ENCODE measurements around the gene GFRA1. TPM values are rescaled to one million over a fixed set of nuclear protein-coding genes. Genes with fewer than 3 reads are reported as not detected.
A peak's percentile ranks its signal among the peaks of the same experiment; 100 is the strongest.

Gene GFRA1
- polyA plus RNA-seq, 3 donors: not detected

- intact Hi-C loops (cut with micrococcal nuclease): no loop called here
- Histone ChIP-seq H3K4me2 (replicated peaks; ENCODE audit: extremely low read depth, low read length, poor library complexity, severe bottlenecking) (no peak overlapping the region), H3K27me3 (ENCODE audit: control insufficient read depth in 2 of 2, insufficient read depth in 2 of 2, low read length in 2 of 2) (no peaks in the 10 kb centered on the region)
Observed at GRCh38 chr10:116115797-116116196, 157.2 kb downstream of the GFRA1 start.

GRCh38 chr10:116115036-116115641 lies 157.9 kb downstream of the GFRA1 start:
- Histone ChIP-seq H3K27me3 (ENCODE audit: control insufficient read depth in 2 of 2, insufficient read depth in 2 of 2, low read length in 2 of 2) (no peaks in the 10 kb centered on the region), H4K20me1 (ENCODE audit: insufficient read depth, low read length) (no peaks in the 10 kb centered on the region), H3K4me3 (replicated peaks in 1 of 3; ENCODE audit: low read depth in 2 of 3, low read length in 3 of 3) (no peak overlapping the region), H3K4me2 (replicated peaks; ENCODE audit: extremely low read depth, low read length, poor library complexity, severe bottlenecking) (no peak overlapping the region), H3K27ac (ENCODE audit: low read depth in 1 of 2, low read length in 2 of 2) (no peak overlapping the region), H3K4me1 (ENCODE audit: control insufficient read depth in 1 of 2, insufficient read depth in 2 of 2, low read length in 2 of 2) (no peaks in the 10 kb centered on the region), H3K9ac (ENCODE audit: insufficient read depth, low read length, poor library complexity, severe bottlenecking) (no peak overlapping the region), H3K9me3 (replicated peaks in 1 of 2; ENCODE audit: control insufficient read depth in 1 of 2, insufficient read depth in 1 of 2, low read length in 2 of 2) (no peaks in the 10 kb centered on the region), H3K36me3 (replicated peaks in 1 of 2; ENCODE audit: control insufficient read depth in 1 of 2, insufficient read depth in 2 of 2, low read length in 2 of 2) (no peaks in the 10 kb centered on the region), H3K79me2 (ENCODE audit: insufficient read depth, low read length) (no peaks in the 10 kb centered on the region), H2AFZ (ENCODE audit: insufficient read depth, low read depth, low read length, poor library complexity, severe bottlenecking) (no peak overlapping the region)
- H3K4me1 Mint-ChIP-seq: no peaks in the 10 kb centered on the region
- no peak for TF ChIP-seq CTCF (IDR thresholded peaks at IDR 0.05)
- no peak overlapping the region for H3K27ac Mint-ChIP-seq
- DNase-seq: no peak
- H3K27me3 Mint-ChIP-seq (ENCODE audit: low read depth in 3 of 3): peaks cover 0 to 5% (median 4%) of the 10 kb centered on the region in 3 donors
- H3K9me3 Mint-ChIP-seq: peaks cover 2 to 22% (median 8%) of the 10 kb centered on the region in 7 donors
- 75% methylated on average over 2 of the region's 5 CpGs for WGBS (ENCODE audit: insufficient coverage)
- H3K4me3 Mint-ChIP-seq: no peak overlapping the region
- intact Hi-C loops (cut with micrococcal nuclease): no loop called here
- H3K36me3 Mint-ChIP-seq: no peaks in the 10 kb centered on the region

More at GRCh38 chr10:116115797-116116196, 157.2 kb downstream of the GFRA1 start:
- Mint-ChIP-seq H3K4me1 (no peaks in the 10 kb centered on the region), H3K27me3 (ENCODE audit: low read depth in 3 of 3) (peaks cover 0 to 5% (median 4%) of the 10 kb centered on the region in 3 donors), H3K4me3 (no peak overlapping the region), H3K27ac (peak overlapping the region in 1 of 7 donors; percentile 15), H3K36me3 (no peaks in the 10 kb centered on the region), H3K9me3 (peaks cover 4 to 22% (median 8%) of the 10 kb centered on the region in 7 donors)
- WGBS (ENCODE audit: insufficient coverage): 91% methylated on average over 3 of the region's 5 CpGs
- Histone ChIP-seq H3K4me1 (ENCODE audit: control insufficient read depth in 1 of 2, insufficient read depth in 2 of 2, low read length in 2 of 2) (no peaks in the 10 kb centered on the region), H3K36me3 (replicated peaks in 1 of 2; ENCODE audit: control insufficient read depth in 1 of 2, insufficient read depth in 2 of 2, low read length in 2 of 2) (no peaks in the 10 kb centered on the region), H3K4me3 (replicated peaks in 1 of 3; ENCODE audit: low read depth in 2 of 3, low read length in 3 of 3) (no peak overlapping the region), H3K27ac (ENCODE audit: low read depth in 1 of 2, low read length in 2 of 2) (no peak overlapping the region), H3K9me3 (replicated peaks in 1 of 2; ENCODE audit: control insufficient read depth in 1 of 2, insufficient read depth in 1 of 2, low read length in 2 of 2) (peaks cover 0 to 3% of the 10 kb centered on the region in 2 donors), H3K9ac (ENCODE audit: insufficient read depth, low read length, poor library complexity, severe bottlenecking) (no peak overlapping the region), H3K79me2 (ENCODE audit: insufficient read depth, low read length) (no peaks in the 10 kb centered on the region), H2AFZ (ENCODE audit: insufficient read depth, low read depth, low read length, poor library complexity, severe bottlenecking) (no peak overlapping the region), H4K20me1 (ENCODE audit: insufficient read depth, low read length) (no peaks in the 10 kb centered on the region)
- no peak for DNase-seq
- no peak for TF ChIP-seq CTCF (IDR thresholded peaks at IDR 0.05)

All from CD14-positive monocyte (primary cell).